ENCODE measurements around the gene ASPM.

DNA sequence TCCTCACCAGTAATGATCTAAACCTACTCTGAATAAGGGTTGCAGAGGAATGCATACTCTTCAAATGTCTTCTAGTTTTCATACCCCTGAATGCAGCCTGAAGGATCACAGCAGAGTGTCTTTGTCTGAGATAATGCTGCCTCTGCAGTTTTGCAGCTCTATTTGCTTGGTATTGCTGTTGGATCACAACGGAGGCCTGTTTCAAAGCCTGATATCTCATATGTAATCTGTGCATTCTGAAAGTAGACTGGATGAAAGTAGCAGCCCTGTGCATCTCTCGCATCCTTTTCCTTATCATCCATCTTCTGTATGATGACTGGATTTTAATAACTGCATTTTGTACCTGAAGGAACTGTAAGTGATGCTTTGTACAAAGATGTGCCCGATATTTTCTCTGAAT lies 44.5 kb downstream of the ASPM start:
- TF ChIP-seq EZH2 (IDR thresholded peaks at IDR 0.05) (no peak), POLR2AphosphoS5 (IDR thresholded peaks at IDR 0.05; ENCODE audit: low read depth, low read length) (no peak), POLR2A (IDR thresholded peaks at IDR 0.05; ENCODE audit: borderline replicate concordance, extremely low read depth, insufficient read depth, insufficient read length) (no peak), SRF (IDR thresholded peaks at IDR 0.05; ENCODE audit: low read depth) (no peak)
- TF ChIP-seq, protein P1, sequence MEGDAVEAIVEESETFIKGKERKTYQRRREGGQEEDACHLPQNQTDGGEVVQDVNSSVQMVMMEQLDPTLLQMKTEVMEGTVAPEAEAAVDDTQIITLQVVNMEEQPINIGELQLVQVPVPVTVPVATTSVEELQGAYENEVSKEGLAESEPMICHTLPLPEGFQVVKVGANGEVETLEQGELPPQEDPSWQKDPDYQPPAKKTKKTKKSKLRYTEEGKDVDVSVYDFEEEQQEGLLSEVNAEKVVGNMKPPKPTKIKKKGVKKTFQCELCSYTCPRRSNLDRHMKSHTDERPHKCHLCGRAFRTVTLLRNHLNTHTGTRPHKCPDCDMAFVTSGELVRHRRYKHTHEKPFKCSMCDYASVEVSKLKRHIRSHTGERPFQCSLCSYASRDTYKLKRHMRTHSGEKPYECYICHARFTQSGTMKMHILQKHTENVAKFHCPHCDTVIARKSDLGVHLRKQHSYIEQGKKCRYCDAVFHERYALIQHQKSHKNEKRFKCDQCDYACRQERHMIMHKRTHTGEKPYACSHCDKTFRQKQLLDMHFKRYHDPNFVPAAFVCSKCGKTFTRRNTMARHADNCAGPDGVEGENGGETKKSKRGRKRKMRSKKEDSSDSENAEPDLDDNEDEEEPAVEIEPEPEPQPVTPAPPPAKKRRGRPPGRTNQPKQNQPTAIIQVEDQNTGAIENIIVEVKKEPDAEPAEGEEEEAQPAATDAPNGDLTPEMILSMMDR (IDR thresholded peaks at IDR 0.05 in 2 of 3, conservative IDR thresholded peaks at IDR 0.05 in 1 of 3; ENCODE audit: borderline replicate concordance in 1 of 3, insufficient read depth in 1 of 3, low read depth in 2 of 3, low read length in 2 of 3): no peak

All from HCT116 (cell line).